ENCODE measurements around the gene HORMAD2.
"Not testable (repeated sequence)": the region's sequence is repeated elsewhere in the genome, so short reads cannot be mapped to it uniquely, and the experiment has no call there.

The HORMAD2 gene

DNA sequence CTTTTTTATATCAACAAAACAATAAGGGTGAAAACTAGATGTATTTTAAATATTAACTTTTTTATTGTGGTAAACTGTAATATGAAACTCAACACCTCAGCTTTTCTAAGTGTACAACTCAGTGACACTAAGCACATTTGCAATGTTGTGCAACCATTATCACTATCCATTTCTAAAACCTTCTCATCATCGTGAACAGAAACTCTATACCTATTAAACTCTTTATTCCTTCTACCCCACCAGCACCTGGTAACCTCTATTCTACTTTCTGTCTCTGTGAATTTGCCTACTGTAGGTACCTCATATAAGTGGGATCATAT is 9.4 kb downstream of the HORMAD2 start:
- in situ Hi-C loops (cut with HindIII; ENCODE audit: low pct_ligation_motif_present, low pct_unique_long_range_greater_than_20kb, low sequenced_read_pairs): no loop called here
- DNase-seq: no peak

DNA sequence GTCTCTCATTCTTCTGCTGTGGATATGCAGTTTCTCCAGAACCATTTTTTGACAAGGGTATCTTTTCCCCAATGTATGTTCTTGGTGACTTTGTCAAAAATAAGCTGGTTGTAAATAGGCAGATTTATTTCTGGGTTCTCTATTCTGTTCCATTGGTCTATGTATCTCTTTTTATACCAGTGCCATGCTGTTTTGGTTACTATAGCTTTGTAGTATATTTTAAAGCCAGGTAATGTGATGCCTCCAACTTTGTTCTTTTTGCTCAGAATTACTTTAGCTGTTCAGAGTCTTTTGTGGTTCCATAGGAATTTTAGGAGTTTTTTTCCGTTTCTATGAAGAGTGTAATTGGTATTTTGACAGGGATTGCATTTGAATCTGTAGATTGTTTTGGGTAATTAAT is 12.4 kb downstream of the HORMAD2 start:
- no peak for DNase-seq
- in situ Hi-C loops (cut with HindIII; ENCODE audit: low pct_ligation_motif_present, low pct_unique_long_range_greater_than_20kb, low sequenced_read_pairs): no loop called here

DNA sequence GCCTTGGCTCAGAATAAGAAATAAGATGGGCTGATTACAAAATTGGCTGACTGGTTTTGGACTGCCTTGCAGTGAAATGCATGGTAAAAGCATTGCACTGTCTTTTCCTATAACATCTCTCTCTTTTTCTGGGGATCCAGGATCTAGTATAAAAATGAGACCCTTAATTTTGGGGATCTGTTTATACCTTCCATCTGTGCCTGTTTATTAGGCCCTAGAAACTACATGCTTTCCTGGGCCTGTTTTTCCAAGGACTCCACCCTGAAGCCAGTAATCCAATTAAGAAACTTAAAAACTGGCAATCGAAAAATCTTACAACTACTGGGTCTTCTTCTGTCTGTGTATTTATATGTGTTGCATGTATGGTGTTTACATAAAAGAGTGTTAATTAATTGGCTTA is 14.5 kb downstream of the HORMAD2 start:
- in situ Hi-C loops (cut with HindIII; ENCODE audit: low pct_ligation_motif_present, low pct_unique_long_range_greater_than_20kb, low sequenced_read_pairs): no loop called here
- no peak for DNase-seq

DNA sequence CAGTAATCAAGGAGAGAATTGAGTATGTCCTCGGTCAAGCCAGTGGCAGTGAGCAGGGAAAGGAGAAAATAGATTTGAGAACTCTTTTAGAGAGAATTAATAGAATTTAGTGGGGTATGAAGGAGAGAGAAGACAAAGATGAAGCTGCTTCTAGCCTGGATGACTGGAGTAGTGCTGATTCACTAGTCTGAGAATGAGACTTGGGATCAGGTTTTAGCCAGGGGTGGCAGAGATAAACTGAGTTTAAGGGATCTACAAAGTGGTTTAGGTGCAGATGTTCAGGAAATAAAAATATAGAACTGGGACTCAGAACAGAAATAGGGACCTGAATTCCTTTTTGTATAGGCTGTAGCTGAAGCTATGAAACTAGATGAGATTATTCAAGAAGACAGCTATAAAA is 17.6 kb downstream of the HORMAD2 start:
- no peak for DNase-seq
- in situ Hi-C loops (cut with HindIII; ENCODE audit: low pct_ligation_motif_present, low pct_unique_long_range_greater_than_20kb, low sequenced_read_pairs): no loop called here

DNA sequence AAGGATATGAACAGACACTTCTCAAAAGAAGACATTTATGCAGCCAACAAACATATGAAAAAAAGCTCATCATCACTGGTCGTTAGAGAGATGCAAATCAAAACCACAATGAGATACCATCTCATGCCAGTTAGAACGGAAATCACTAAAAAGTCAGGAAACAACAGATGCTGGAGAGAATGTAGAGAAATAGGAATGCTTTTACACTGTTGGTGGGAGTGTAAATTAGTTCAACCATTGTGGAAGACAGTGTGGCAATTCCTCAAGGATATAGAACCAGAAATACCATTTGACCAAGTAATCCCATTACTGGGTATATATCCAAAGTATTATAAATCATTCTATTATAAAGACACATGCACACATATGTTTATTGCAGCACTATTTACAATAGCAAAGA is 20.5 kb downstream of the HORMAD2 start:
- DNase-seq; in situ Hi-C loops (cut with HindIII; ENCODE audit: low pct_ligation_motif_present, low pct_unique_long_range_greater_than_20kb, low sequenced_read_pairs): not testable (repeated sequence)

DNA sequence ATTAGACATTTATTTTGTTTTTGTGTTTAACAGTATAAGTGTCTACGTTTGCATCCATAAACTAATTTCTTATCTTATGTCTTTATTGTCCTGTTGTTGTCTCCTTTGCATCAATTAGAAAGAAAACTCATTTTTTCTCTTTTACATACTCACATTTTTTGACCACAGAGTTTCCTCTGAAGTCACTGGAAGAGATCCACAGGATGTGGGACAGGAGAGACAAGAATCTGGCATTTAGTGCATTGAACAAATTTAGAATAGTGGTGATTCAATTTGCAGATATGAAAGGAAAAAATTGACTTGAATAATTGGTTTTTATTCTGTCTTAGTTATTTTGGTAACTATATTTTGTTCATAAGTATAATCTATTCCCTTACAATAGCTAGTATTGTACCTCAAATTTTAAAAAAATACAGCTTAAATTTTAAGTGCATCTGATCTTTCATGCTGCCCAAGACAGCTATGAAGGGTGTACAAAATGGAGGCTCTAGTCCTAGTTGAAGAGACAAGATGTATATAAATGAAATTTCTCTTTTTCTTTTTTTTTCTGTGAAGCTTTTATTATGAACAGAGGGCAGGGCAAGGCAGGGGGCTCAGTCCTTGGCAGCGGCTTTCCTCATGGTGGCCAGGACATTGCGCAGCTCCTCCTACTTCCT is 24.4 kb downstream of the HORMAD2 start:
- in situ Hi-C loops (cut with HindIII; ENCODE audit: low pct_ligation_motif_present, low pct_unique_long_range_greater_than_20kb, low sequenced_read_pairs): no loop called here

DNA sequence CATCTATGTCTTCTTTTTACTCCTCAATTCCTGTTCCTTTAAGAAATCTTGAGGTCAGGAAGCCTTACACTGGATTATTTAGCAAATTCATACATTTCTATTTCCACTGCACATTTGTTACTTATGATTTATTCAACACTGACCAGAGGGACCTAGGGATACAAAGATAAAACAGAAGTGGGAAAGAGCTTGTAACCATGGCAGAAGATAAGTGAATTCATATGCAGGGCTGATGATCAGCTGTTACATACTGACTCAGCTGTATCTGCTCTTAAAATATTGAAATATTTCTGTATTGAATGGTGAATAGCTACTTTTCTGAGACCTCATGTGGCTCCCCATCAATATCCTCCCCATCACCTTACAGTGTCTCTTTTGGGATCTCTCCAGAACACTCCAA is 25.2 kb downstream of the HORMAD2 start:
- no peak for DNase-seq
- in situ Hi-C loops (cut with HindIII; ENCODE audit: low pct_ligation_motif_present, low pct_unique_long_range_greater_than_20kb, low sequenced_read_pairs): no loop called here

More for the DNA sequence above, 24.4 kb downstream of the HORMAD2 start:
- no peak for DNase-seq

DNA sequence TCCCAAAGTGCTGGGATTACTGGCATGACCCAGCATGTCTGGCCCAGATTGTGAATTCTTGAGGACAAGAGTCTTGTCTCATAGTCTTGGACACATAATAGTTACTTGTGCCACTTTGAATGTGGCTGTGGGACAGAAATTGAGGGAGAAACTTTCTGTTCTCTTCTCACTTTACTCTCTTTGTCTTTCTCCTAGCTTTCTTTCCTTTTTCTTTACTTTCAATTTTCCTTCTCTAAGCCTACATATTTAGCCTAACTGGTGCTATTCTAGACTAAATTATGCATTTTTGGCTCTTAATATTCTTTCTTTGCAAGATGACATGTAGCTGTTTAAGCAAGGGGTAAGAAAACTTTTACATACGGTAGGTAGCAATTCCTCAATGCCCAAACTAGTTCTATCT is 33.2 kb downstream of the HORMAD2 start:
- in situ Hi-C loops (cut with HindIII; ENCODE audit: low pct_ligation_motif_present, low pct_unique_long_range_greater_than_20kb, low sequenced_read_pairs): no loop called here
- DNase-seq: no peak

DNA sequence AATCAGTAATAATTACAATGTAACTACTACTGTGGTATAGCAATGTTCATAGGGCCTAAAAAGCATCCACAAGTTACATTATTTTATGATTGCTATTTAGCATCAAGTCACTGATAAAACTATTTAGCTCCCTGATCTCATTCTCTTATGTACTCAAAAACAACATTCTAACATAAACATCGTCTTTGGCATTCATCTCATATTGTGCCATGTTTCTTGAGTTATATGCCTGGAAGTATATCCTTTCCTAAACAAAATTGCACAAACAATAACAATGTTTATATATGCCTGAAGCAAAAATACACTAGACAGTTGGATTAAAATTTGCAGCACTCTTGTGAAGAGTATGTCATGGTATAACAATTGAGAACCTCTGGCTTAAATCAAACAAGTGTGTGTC is 34.1 kb downstream of the HORMAD2 start:
- no peak for DNase-seq
- in situ Hi-C loops (cut with HindIII; ENCODE audit: low pct_ligation_motif_present, low pct_unique_long_range_greater_than_20kb, low sequenced_read_pairs): no loop called here

DNA sequence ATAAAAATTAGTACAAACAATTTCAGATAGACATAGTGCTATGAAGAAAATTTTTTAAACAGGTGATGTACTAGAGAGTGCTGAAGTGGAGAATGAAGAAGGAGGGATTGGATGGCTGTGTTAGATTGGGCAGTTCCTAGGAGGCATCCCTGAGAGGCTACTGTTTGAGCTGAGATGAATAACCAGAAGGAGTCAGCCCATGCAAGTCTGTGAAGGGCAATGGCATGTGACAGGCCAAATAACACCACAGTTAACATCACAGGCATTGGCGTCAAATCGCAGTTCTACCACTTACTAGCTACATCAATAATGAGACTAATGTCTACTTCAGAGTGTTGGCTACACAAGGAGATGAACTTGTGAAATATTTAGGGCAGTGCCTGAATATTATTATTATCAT is 35.4 kb downstream of the HORMAD2 start:
- in situ Hi-C loops (cut with HindIII; ENCODE audit: low pct_ligation_motif_present, low pct_unique_long_range_greater_than_20kb, low sequenced_read_pairs): no loop called here
- DNase-seq: peak; percentile 22

DNA sequence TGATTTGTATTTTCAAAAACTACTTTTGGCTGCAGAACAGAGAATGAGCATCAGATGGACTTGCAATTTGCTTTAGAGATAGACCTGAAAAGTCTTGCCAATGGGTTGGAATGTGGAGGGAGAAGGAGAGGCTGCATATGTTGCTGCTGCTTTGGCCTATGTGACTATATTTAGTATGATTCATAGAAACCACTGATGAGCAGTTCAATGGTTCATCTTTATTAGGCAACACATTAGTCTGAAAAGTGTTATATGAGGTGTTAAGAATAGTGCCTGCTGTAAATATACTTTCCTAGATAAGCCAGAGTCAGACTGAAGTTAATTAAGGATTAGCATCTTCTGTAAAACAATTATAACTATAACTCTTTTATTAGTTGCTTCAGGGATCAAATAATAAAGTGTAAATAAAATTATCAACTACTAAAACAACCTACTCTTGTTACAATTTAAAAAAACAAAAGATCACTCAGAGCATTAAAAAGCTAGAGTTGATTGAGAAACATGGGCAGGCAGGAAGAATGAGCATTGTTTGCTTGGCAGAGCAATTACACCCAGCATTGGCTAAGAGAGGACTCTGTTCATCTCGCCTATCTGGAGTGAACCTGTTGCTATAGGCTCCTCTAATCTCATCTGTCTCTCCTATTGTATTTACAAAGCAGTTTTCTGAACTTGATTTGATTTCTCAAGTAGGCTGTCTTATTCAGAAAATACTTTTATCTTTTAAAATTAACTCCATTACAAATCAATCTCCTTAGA is 36.3 kb downstream of the HORMAD2 start:
- DNase-seq: no peak
- in situ Hi-C loops (cut with HindIII; ENCODE audit: low pct_ligation_motif_present, low pct_unique_long_range_greater_than_20kb, low sequenced_read_pairs): no loop called here

DNA sequence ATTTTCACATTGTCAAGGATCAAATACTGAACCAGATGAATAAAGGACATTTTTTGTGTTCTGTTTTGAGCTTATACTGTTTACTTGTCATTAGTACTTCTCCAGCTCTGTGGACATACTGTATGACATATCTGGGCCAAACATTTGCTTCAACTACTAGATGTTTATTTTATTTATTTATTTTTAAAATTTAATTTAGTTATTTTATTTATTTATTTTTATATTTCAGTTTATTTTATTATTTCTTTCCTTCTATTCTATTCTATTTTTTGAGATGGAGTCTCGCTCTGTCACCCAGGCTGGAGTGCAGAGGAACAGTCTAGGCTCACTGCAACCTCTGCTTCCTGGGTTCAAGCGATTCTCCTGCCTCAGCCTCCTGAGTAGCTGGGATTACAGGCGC is 37.0 kb downstream of the HORMAD2 start:
- no peak for DNase-seq
- in situ Hi-C loops (cut with HindIII; ENCODE audit: low pct_ligation_motif_present, low pct_unique_long_range_greater_than_20kb, low sequenced_read_pairs): no loop called here

DNA sequence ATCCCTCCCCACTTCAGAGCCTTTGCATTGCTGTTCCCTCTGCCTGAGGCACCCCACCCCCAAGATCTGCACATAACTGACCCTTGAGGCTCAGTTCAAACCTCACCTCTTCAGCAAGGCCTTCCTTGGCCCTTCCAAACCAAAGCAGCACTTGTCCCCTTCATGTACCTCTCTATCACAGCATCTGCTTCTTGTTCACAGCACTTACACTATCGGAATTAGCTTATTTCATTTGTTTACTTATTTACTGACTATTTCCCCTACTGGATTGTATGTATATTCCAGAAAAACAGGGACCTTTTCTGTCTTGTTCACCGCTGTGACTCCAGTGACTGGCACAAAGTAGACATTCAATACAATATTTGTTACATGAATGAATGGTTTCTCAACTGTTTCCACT is 38.0 kb downstream of the HORMAD2 start:
- DNase-seq: no peak
- in situ Hi-C loops (cut with HindIII; ENCODE audit: low pct_ligation_motif_present, low pct_unique_long_range_greater_than_20kb, low sequenced_read_pairs): no loop called here

DNA sequence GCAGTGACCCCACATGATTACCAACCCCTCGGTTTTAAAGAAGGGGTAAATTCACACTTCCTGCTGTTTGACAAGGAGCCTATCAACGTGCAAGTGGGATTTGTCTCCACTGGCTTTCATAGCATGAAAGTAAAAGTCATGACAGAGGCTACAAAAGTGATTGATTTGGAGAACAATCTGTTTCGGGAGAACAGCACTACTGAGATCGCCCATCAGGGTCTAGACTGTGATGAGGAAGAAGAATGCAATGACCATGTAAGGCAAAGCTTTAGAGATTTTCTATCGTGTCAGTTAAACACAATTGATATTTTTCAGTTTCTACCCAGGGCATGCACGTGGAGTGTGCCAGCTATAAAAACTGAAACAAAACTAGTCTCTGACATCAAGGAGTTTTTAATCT is 41.7 kb downstream of the HORMAD2 start:
- in situ Hi-C loops (cut with HindIII; ENCODE audit: low pct_ligation_motif_present, low pct_unique_long_range_greater_than_20kb, low sequenced_read_pairs): no loop called here
- no peak for DNase-seq

DNA sequence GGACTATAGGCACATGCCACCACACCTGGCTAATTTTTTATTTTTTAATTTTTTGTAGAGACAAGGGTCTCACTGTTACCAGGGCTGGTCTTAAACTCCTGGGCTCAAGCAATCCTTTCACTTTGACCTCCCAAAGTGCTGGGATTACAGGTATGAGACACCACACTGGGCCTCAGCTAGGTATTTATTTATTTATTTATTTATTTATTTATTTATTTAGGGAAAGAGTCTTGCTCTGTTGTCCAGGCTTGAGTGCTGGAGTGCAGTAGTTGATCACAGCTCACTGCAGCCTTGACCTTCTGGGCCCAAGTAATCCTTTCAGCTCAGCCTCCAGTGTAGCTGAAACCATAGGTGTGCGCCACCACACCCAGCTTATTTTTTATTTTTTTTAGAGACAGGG is 43.2 kb downstream of the HORMAD2 start:
- in situ Hi-C loops (cut with HindIII; ENCODE audit: low pct_ligation_motif_present, low pct_unique_long_range_greater_than_20kb, low sequenced_read_pairs): no loop called here

DNA sequence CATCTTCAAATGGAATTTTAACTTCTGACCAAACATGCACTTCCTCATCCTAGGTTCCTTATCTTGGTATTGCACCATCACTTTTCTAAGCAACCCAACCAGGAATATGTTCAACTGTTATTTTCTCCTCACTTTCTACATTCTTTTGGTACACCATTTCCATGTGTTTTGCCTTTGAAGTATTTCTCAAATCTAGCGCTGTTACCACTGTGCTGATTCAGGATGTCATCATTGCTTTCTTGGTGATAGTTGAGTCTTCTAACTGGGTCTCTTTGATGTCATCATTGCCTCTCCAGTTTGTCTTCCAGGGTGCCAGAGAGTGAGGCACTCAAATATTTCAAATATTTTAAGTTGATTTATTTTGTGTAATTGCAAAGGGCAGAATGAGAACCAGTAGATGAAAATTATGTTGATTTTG is 47.5 kb downstream of the HORMAD2 start:
- in situ Hi-C loops (cut with HindIII; ENCODE audit: low pct_ligation_motif_present, low pct_unique_long_range_greater_than_20kb, low sequenced_read_pairs): no loop called here
- no peak for DNase-seq

More for the DNA sequence above, 43.2 kb downstream of the HORMAD2 start:
- DNase-seq: no peak

DNA sequence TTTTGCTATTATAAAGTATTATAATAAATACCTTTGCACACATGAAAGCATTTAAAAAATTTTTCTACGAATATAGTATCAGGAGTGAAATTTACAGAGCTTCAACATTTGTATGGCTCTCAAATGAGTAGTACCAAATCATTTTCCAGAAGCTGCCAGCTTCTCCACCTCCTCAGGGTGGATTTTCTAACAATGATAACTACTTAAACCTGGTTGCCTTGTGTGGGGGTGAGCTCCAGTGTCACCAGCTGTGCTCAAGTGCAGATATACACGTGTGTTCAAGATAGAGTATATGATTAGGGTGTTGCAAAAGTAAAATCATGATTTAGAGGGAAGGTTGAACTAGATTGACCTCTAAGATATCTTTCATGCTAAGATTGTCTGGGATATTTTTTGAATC is 48.2 kb downstream of the HORMAD2 start:
- in situ Hi-C loops (cut with HindIII; ENCODE audit: low pct_ligation_motif_present, low pct_unique_long_range_greater_than_20kb, low sequenced_read_pairs): no loop called here
- no peak for DNase-seq

DNA sequence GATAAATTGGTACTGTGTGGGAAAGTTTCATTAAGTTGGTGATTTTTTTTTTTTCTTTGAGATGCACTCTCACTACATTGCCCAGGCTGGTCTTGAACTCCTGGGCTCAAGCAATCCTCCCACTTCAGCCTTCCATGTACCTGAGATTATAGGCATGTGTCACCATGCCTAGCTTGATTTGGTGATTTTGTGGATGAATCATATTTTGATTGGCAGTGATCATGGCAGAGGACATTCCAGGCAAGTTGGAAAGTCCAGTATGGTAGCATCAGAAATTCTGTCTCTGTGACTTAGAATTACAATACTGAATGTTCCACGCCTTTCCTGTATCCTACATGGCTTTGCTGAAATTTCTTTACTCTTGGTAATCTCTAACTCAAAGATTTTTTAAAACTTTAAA is 49.4 kb downstream of the HORMAD2 start:
- in situ Hi-C loops (cut with HindIII; ENCODE audit: low pct_ligation_motif_present, low pct_unique_long_range_greater_than_20kb, low sequenced_read_pairs): no loop called here
- no peak for DNase-seq

DNA sequence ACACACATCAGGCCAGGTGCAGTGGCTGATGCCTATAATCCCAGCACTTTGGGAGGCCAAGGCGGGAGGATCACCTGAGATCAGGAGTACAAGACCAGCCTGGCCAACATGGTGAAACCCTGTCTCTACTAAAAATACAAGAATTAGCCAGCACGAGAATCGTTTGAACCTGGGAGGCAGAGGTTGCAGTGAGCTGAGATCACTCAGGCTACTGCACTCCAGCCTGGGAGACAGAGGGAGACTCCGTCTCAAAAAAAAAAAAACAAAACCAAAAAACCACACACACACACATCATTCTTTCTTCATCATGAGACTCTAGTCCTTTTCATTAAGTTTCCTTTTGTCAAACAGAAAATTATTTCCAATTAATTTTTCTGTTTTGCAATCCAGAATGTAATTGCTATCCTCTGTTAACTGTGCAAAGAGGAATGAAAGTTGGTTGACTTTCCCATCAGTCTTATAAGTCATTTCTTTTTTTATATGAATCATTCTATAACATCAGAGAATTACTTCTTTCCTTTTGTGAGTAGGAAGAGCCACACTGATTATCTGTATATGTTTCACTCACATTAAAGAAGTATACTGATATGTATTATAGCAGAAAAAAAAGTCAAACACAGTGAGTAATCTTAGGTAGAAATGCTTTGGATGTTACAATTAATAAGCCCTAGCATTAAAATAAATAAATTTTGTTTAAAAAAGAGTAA is 52.2 kb downstream of the HORMAD2 start:
- in situ Hi-C loops (cut with HindIII; ENCODE audit: low pct_ligation_motif_present, low pct_unique_long_range_greater_than_20kb, low sequenced_read_pairs): no loop called here
- no peak for DNase-seq

DNA sequence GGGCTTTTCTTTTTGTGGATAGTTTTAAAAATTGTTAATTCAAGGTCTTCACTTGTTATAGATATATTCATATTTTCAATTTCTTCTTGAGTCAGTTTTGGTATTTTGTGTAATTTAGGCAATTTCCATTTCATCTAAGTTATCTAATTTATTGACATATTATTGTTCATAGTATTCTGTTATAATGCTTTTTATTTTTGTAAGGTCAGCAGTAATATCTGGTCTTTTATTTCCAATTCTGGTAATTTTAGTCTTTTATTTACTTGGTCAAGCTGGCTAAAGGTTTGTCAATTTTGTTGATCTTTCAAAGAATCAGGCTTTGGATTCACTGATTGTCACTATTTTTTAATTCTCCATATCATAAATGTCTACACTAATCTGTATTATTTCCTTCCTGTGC is 60.1 kb downstream of the HORMAD2 start:
- in situ Hi-C loops (cut with HindIII; ENCODE audit: low pct_ligation_motif_present, low pct_unique_long_range_greater_than_20kb, low sequenced_read_pairs): no loop called here
- no peak for DNase-seq

Data from ACHN (cell line).